Fibroblast of pulmonary artery (primary cell): ENCODE data around the gene BOLL.
A peak's percentile ranks its signal among the peaks of the same experiment; 100 is the strongest.
"Not testable (repeated sequence)": the region's sequence is repeated elsewhere in the genome, so short reads cannot be mapped to it uniquely, and the experiment has no call there.

Experiments used
- DNase-seq: peaks from one replicate; pipeline ENCODE4 v3.0.0-alpha.2; 2010; ENCODE audit warnings: low read depth
- H3K4me3 ChIP-seq: replicated peaks from 2 replicates; pipeline ENCODE4 v1.5.1; 2011; ENCODE audit warnings: low read depth, mild to moderate bottlenecking, control low read depth, low read length, moderate library complexity
- CTCF ChIP-seq: IDR thresholded peaks from 2 replicates; pipeline ENCODE4 v1.5.1; 2011; ENCODE audit warnings: mild to moderate bottlenecking, control low read depth, low read length, inconsistent platforms; ENCODE audit errors: missing control alignments

The BOLL gene

GRCh38 chr2:197706839-197707207 is 78.3 kb downstream of the BOLL start:
- peak overlapping the region; percentile 90 for H3K4me3 ChIP-seq
- no peak for TF ChIP-seq CTCF
- DNase-seq: no peak

- TF ChIP-seq CTCF: no peak
- no peak for DNase-seq
- peak overlapping the region; percentile 90 for H3K4me3 ChIP-seq
Measured at GRCh38 chr2:197705912-197706838, 78.9 kb downstream of the BOLL start.

- TF ChIP-seq CTCF: no peak
- peak; percentile 93 for DNase-seq
- H3K4me3 ChIP-seq: peak within 1 kb of the TSS; percentile 90
Measured at GRCh38 chr2:197705121-197705911, 79.8 kb downstream of the BOLL start, which contains the start of gene MARS2. Gene MARS2 (plus strand): TSS chr2:197705369. CDS start chr2:197705406, 37 bp downstream.

- no peak for TF ChIP-seq CTCF
- peak overlapping the region; percentile 90 for H3K4me3 ChIP-seq
- DNase-seq: no peak
Measured at GRCh38 chr2:197704434-197705120, 80.5 kb downstream of the BOLL start.

GRCh38 chr2:197700960-197701359 is 84.2 kb downstream of the BOLL start:
- no peak for TF ChIP-seq CTCF
- no peak overlapping the region for H3K4me3 ChIP-seq
- DNase-seq: no peak

- not testable (repeated sequence) for DNase-seq, H3K4me3 ChIP-seq
Measured at GRCh38 chr2:197699724-197700123, 85.4 kb downstream of the BOLL start.

- not testable (repeated sequence) for H3K4me3 ChIP-seq, DNase-seq
Measured at GRCh38 chr2:197696571-197696970, 88.5 kb downstream of the BOLL start.

GRCh38 chr2:197695971-197696370 is 89.1 kb downstream of the BOLL start:
- DNase-seq, H3K4me3 ChIP-seq: not testable (repeated sequence)

GRCh38 chr2:197695206-197695605 is 89.9 kb downstream of the BOLL start:
- DNase-seq, H3K4me3 ChIP-seq: not testable (repeated sequence)
